IPS-18a (cell line): ENCODE measurements around the gene PTGR3.

Source experiments
- H3K27ac ChIP-seq: one replicate; pipeline ENCODE4 v1.5.1; 2013; ENCODE audit warnings: low read length
- H3K27me3 ChIP-seq: one replicate; pipeline ENCODE4 v1.6.1; 2013; ENCODE audit warnings: mild to moderate bottlenecking, low read length; ENCODE audit not compliant: control insufficient read depth, insufficient read depth
- H3K36me3 ChIP-seq: one replicate; pipeline ENCODE4 v1.6.1; 2013; ENCODE audit warnings: low read depth, low read length; ENCODE audit not compliant: control insufficient read depth
- H3K4me1 ChIP-seq: one replicate; pipeline ENCODE4 v1.6.1; 2013; ENCODE audit warnings: low read depth, low read length; ENCODE audit not compliant: control insufficient read depth
- H3K4me3 ChIP-seq: one replicate; pipeline ENCODE4 v1.5.1; 2013; ENCODE audit warnings: low read length
- H3K9ac ChIP-seq: one replicate; pipeline ENCODE4 v1.6.1; 2013; ENCODE audit warnings: mild to moderate bottlenecking, low read length, moderate library complexity
- H3K9me3 ChIP-seq: one replicate; pipeline ENCODE4 v1.6.1; 2013; ENCODE audit warnings: low read depth, low read length; ENCODE audit not compliant: control insufficient read depth

The PTGR3 gene

GRCh38 chr18:75170022-75170789, 38.7 kb downstream of the PTGR3 start:
- Histone ChIP-seq H3K4me3 (no peak overlapping the region), H3K27ac (no peak overlapping the region)

GRCh38 chr18:75169411-75169810, 39.5 kb downstream of the PTGR3 start:
- Histone ChIP-seq H3K9me3 (no peaks in the 10 kb centered on the region), H3K27ac (no peak overlapping the region), H3K4me3 (no peak overlapping the region), H3K27me3 (no peaks in the 10 kb centered on the region), H3K9ac (no peak overlapping the region), H3K36me3 (no peaks in the 10 kb centered on the region), H3K4me1 (no peaks in the 10 kb centered on the region)

More at GRCh38 chr18:75170022-75170789, 38.7 kb downstream of the PTGR3 start:
- Histone ChIP-seq H3K27me3 (no peaks in the 10 kb centered on the region), H3K9ac (no peak overlapping the region), H3K4me1 (no peaks in the 10 kb centered on the region), H3K36me3 (no peaks in the 10 kb centered on the region), H3K9me3 (no peaks in the 10 kb centered on the region)

- no peaks in the 10 kb centered on the region for H3K9me3 ChIP-seq
- no peak overlapping the region for H3K4me3 ChIP-seq
- no peaks in the 10 kb centered on the region for H3K4me1 ChIP-seq
- H3K9ac ChIP-seq: no peak overlapping the region
- H3K36me3 ChIP-seq: no peaks in the 10 kb centered on the region
- no peak overlapping the region for H3K27ac ChIP-seq
- no peaks in the 10 kb centered on the region for H3K27me3 ChIP-seq
These were observed 40.3 kb downstream of the PTGR3 start for GRCh38 chr18:75168619-75169018.

GRCh38 chr18:75167759-75168618, 41.0 kb downstream of the PTGR3 start:
- Histone ChIP-seq H3K9ac (no peak overlapping the region), H3K36me3 (no peaks in the 10 kb centered on the region), H3K4me3 (no peak overlapping the region), H3K4me1 (no peaks in the 10 kb centered on the region), H3K9me3 (no peaks in the 10 kb centered on the region), H3K27me3 (no peaks in the 10 kb centered on the region), H3K27ac (no peak overlapping the region)

- Histone ChIP-seq H3K9ac (no peak overlapping the region), H3K27me3 (no peaks in the 10 kb centered on the region), H3K4me3 (no peak overlapping the region), H3K4me1 (no peaks in the 10 kb centered on the region), H3K9me3 (no peaks in the 10 kb centered on the region), H3K36me3 (no peaks in the 10 kb centered on the region), H3K27ac (no peak overlapping the region)
These were observed 41.8 kb downstream of the PTGR3 start for GRCh38 chr18:75167137-75167536.

- H3K4me1 ChIP-seq: no peaks in the 10 kb centered on the region
- no peaks in the 10 kb centered on the region for H3K27me3 ChIP-seq
- no peak overlapping the region for H3K9ac ChIP-seq
- no peaks in the 10 kb centered on the region for H3K36me3 ChIP-seq
- H3K27ac ChIP-seq: no peak overlapping the region
- H3K9me3 ChIP-seq: no peaks in the 10 kb centered on the region
- H3K4me3 ChIP-seq: no peak overlapping the region
These were observed 43.0 kb downstream of the PTGR3 start for GRCh38 chr18:75165926-75166325.

GRCh38 chr18:75164479-75164878, 44.5 kb downstream of the PTGR3 start:
- H3K4me1 ChIP-seq: peaks cover 3% of the 10 kb centered on the region
- H3K27me3 ChIP-seq: no peaks in the 10 kb centered on the region
- H3K9ac ChIP-seq: no peak overlapping the region
- H3K27ac ChIP-seq: no peak overlapping the region
- H3K9me3 ChIP-seq: no peaks in the 10 kb centered on the region
- no peaks in the 10 kb centered on the region for H3K36me3 ChIP-seq
- H3K4me3 ChIP-seq: no peak overlapping the region

- Histone ChIP-seq H3K4me3 (no peak overlapping the region), H3K27me3 (no peaks in the 10 kb centered on the region), H3K36me3 (no peaks in the 10 kb centered on the region), H3K4me1 (peaks cover 3% of the 10 kb centered on the region), H3K27ac (no peak overlapping the region), H3K9ac (no peak overlapping the region), H3K9me3 (no peaks in the 10 kb centered on the region)
These were observed 45.2 kb downstream of the PTGR3 start for GRCh38 chr18:75163736-75164135.

- Histone ChIP-seq H3K4me3 (no peak overlapping the region), H3K27me3 (no peaks in the 10 kb centered on the region), H3K9me3 (no peaks in the 10 kb centered on the region), H3K36me3 (no peaks in the 10 kb centered on the region), H3K27ac (no peak overlapping the region), H3K4me1 (peaks cover 3% of the 10 kb centered on the region), H3K9ac (no peak overlapping the region)
These were observed 46.0 kb downstream of the PTGR3 start for GRCh38 chr18:75162978-75163377.

GRCh38 chr18:75162467-75162866, 46.5 kb downstream of the PTGR3 start:
- Histone ChIP-seq H3K27ac (no peak overlapping the region), H3K27me3 (no peaks in the 10 kb centered on the region), H3K9ac (no peak overlapping the region), H3K9me3 (no peaks in the 10 kb centered on the region), H3K4me1 (peaks cover 3% of the 10 kb centered on the region), H3K36me3 (no peaks in the 10 kb centered on the region), H3K4me3 (no peak overlapping the region)

- Histone ChIP-seq H3K4me1 (peaks cover 3% of the 10 kb centered on the region), H3K36me3 (no peaks in the 10 kb centered on the region), H3K9ac (no peak overlapping the region), H3K9me3 (no peaks in the 10 kb centered on the region), H3K27ac (no peak overlapping the region), H3K27me3 (no peaks in the 10 kb centered on the region), H3K4me3 (no peak overlapping the region)
These were observed 47.5 kb downstream of the PTGR3 start for GRCh38 chr18:75161256-75162028.
